NT2/D1 (cell line): Measurements from ENCODE around the gene MAP3K9.

Source experiments
- DNase-seq: peaks from one replicate; pipeline ENCODE4 v3.0.0-alpha.2; 2011; ENCODE audit warnings: low read depth, low spot score
- H3K27me3 ChIP-seq: 2 replicates; pipeline ENCODE4 v1.6.0; 2011; ENCODE audit warnings: mild to moderate bottlenecking; ENCODE audit not compliant: insufficient read length, insufficient read depth
- H3K36me3 ChIP-seq: 2 replicates; pipeline ENCODE4 v1.6.1; 2011; ENCODE audit warnings: mild to moderate bottlenecking, low read length, mixed read lengths; ENCODE audit not compliant: insufficient read depth, insufficient read length
- H3K4me1 ChIP-seq: 2 replicates; pipeline ENCODE4 v1.5.1; 2011; ENCODE audit not compliant: insufficient read depth, insufficient read length
- H3K4me3 ChIP-seq: 2 replicates; pipeline ENCODE4 v1.5.1; 2011; ENCODE audit warnings: low read depth; ENCODE audit not compliant: insufficient read length
- H3K9ac ChIP-seq: 2 replicates; pipeline ENCODE4 v1.6.0; 2011; ENCODE audit warnings: low read depth; ENCODE audit not compliant: insufficient read length
- H3K9me3 ChIP-seq: 2 replicates; pipeline ENCODE4 v1.5.1; 2011; ENCODE audit warnings: mild to moderate bottlenecking, low read length; ENCODE audit not compliant: insufficient read depth
- SUZ12 ChIP-seq: IDR thresholded peaks from 2 replicates; pipeline ENCODE4 v1.6.1; 2011; ENCODE audit not compliant: insufficient read length, insufficient read depth; ENCODE audit errors: extremely low read depth
- YY1 ChIP-seq: IDR thresholded peaks from 2 replicates; pipeline ENCODE4 v1.6.1; 2011; ENCODE audit not compliant: insufficient read length, insufficient read depth
- ZNF274 ChIP-seq: IDR thresholded peaks from 2 replicates; pipeline ENCODE4 v1.6.1; 2011; ENCODE audit warnings: mild to moderate bottlenecking, low read depth, low read length

MAP3K9 gene

GRCh38 chr14:70845601-70846000 is 36.3 kb upstream of the MAP3K9 start:
- H3K27me3 ChIP-seq: no peaks in the 10 kb centered on the region
- no peaks in the 10 kb centered on the region for H3K36me3 ChIP-seq
- TF ChIP-seq ZNF274 (no peak), SUZ12 (no peak), YY1 (no peak)
- no peaks in the 10 kb centered on the region for H3K4me1 ChIP-seq
- H3K9ac ChIP-seq: no peak overlapping the region
- H3K9me3 ChIP-seq: no peaks in the 10 kb centered on the region
- no peak for DNase-seq
- no peak overlapping the region for H3K4me3 ChIP-seq

- no peaks in the 10 kb centered on the region for H3K36me3 ChIP-seq
- H3K9me3 ChIP-seq: no peaks in the 10 kb centered on the region
- no peak for DNase-seq
- no peaks in the 10 kb centered on the region for H3K27me3 ChIP-seq
- TF ChIP-seq YY1 (no peak), SUZ12 (no peak), ZNF274 (no peak)
- H3K4me3 ChIP-seq: no peak overlapping the region
- H3K4me1 ChIP-seq: no peaks in the 10 kb centered on the region
- no peak overlapping the region for H3K9ac ChIP-seq
These were observed 33.6 kb upstream of the MAP3K9 start for GRCh38 chr14:70842851-70843462.

GRCh38 chr14:70838076-70838475 is 28.8 kb upstream of the MAP3K9 start:
- H3K4me3 ChIP-seq: no peak overlapping the region
- no peaks in the 10 kb centered on the region for H3K4me1 ChIP-seq
- DNase-seq: no peak
- H3K36me3 ChIP-seq: no peaks in the 10 kb centered on the region
- H3K9me3 ChIP-seq: peaks cover 27% of the 10 kb centered on the region
- H3K27me3 ChIP-seq: no peaks in the 10 kb centered on the region
- H3K9ac ChIP-seq: no peak overlapping the region
- no peak for TF ChIP-seq SUZ12
- no peak for TF ChIP-seq YY1
- no peak for TF ChIP-seq ZNF274

DNA sequence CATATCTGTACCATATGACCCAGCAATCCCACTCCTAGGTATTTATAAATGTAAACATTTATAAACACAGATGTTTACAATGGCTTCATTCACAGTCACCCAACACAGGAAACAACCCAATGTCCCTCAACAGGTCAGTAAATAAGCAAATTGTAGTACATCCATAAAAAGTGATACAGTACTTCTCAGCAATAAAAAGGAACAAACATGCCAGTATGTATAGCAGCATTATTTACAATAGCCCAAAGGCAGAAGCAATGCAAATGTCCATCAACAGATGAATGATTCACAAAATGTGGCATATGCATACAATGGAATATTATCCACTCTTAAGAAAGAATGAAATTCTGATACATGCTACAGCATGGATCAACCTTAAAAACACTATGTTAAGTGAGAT is 27.6 kb upstream of the MAP3K9 start:
- peaks cover 27% of the 10 kb centered on the region for H3K9me3 ChIP-seq
- no peak overlapping the region for H3K9ac ChIP-seq
- H3K4me3 ChIP-seq: no peak overlapping the region
- H3K4me1 ChIP-seq: no peaks in the 10 kb centered on the region
- DNase-seq: no peak
- no peaks in the 10 kb centered on the region for H3K36me3 ChIP-seq
- TF ChIP-seq SUZ12: no peak
- TF ChIP-seq YY1: no peak
- TF ChIP-seq ZNF274: no peak
- no peaks in the 10 kb centered on the region for H3K27me3 ChIP-seq

- peaks cover 27% of the 10 kb centered on the region for H3K9me3 ChIP-seq
- peaks cover 2% of the 10 kb centered on the region for H3K4me1 ChIP-seq
- H3K27me3 ChIP-seq: no peaks in the 10 kb centered on the region
- H3K36me3 ChIP-seq: no peaks in the 10 kb centered on the region
- DNase-seq: no peak
- H3K9ac ChIP-seq: no peak overlapping the region
- H3K4me3 ChIP-seq: no peak overlapping the region
- TF ChIP-seq ZNF274 (no peak), SUZ12 (no peak), YY1 (no peak)
These were observed 24.6 kb upstream of the MAP3K9 start for GRCh38 chr14:70833884-70834283.

DNA sequence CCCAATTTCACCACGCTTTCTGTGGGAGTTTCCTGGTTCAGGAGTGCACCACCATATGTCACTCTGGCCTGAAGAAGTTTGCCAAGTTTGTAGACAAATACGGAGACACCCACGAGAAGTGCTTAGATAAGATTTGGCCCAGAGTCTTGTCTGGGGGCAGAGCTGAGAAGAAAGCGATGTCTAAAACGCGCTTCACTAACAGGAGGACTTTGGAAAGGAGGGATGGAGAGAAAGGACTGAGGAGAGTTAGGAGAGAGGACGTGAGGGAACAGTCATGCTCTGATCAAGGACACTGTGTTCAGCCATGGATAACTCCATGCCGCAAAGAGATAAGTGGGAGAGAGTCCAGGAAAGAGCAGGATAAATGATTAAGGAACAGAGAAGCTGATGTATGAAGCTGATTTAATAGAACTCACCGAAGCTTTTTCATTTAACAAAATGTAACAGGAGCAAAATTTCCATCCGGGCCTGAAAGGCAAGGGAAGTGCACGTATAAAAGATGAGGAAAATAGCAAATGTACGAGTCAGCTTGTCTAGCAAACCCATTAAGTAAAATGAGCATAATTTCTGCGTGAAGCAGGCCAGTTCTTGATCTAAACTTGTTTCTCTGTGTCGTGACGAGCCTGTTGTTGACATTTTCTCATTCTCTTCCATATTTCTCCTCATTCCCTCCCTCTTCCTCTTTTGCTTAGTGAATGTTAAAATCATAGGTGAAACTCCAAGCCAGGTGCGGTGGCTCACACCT is 23.4 kb upstream of the MAP3K9 start:
- peaks cover 2% of the 10 kb centered on the region for H3K4me1 ChIP-seq
- DNase-seq: no peak
- H3K9ac ChIP-seq: no peak overlapping the region
- no peaks in the 10 kb centered on the region for H3K36me3 ChIP-seq
- TF ChIP-seq ZNF274 (no peak), YY1 (no peak), SUZ12 (no peak)
- H3K9me3 ChIP-seq: peaks cover 27% of the 10 kb centered on the region
- no peaks in the 10 kb centered on the region for H3K27me3 ChIP-seq
- no peak overlapping the region for H3K4me3 ChIP-seq

GRCh38 chr14:70830998-70831781 is 21.9 kb upstream of the MAP3K9 start:
- Histone ChIP-seq H3K9me3 (peaks cover 24% of the 10 kb centered on the region), H3K4me3 (no peak overlapping the region), H3K36me3 (no peaks in the 10 kb centered on the region), H3K9ac (no peak overlapping the region), H3K4me1 (peaks cover 2% of the 10 kb centered on the region), H3K27me3 (no peaks in the 10 kb centered on the region)
- TF ChIP-seq SUZ12: no peak
- TF ChIP-seq ZNF274: no peak
- TF ChIP-seq YY1: no peak
- no peak for DNase-seq
